Brain microvascular endothelial cell (primary cell): ENCODE results near the gene PRDM16.

ENCODE experiments used
- DNase-seq: peaks from one replicate; pipeline ENCODE4 v3.0.0-alpha.2; 2020
- H3K27ac ChIP-seq: fragments of 250-450 bp; sonication (Bioruptor Pico); 2 replicates; pipeline ENCODE4 v1.5.1; 2020; ENCODE audit warnings: mild to moderate bottlenecking, moderate library complexity
- H3K27me3 ChIP-seq: fragments of 250-450 bp; sonication (Bioruptor Pico); replicated peaks from 2 replicates; pipeline ENCODE4 v1.5.1; 2020; ENCODE audit warnings: mild to moderate bottlenecking
- H3K36me3 ChIP-seq: fragments of 250-450 bp; sonication (Bioruptor Pico); replicated peaks from 2 replicates; pipeline ENCODE4 v1.5.1; 2020; ENCODE audit warnings: mild to moderate bottlenecking
- H3K4me3 ChIP-seq: 2 replicates; pipeline ENCODE4 v1.5.1; 2011; ENCODE audit warnings: low read depth, mild to moderate bottlenecking, control low read depth, low read length, moderate library complexity
- in situ Hi-C: cut with HindIII; loops from 2 replicates; pipeline ENCODE4 v1.10.0; 2017; ENCODE audit warnings: low sequenced_read_pairs, low pct_ligation_motif_present
- TF ChIP-seq, protein P1 (sequence below): IDR thresholded peaks from 2 replicates; pipeline ENCODE4 v1.5.1; 2011; ENCODE audit warnings: low read depth, mild to moderate bottlenecking, moderate library complexity, low read length, control low read depth, inconsistent platforms; ENCODE audit errors: missing control alignments

The PRDM16 gene

DNA sequence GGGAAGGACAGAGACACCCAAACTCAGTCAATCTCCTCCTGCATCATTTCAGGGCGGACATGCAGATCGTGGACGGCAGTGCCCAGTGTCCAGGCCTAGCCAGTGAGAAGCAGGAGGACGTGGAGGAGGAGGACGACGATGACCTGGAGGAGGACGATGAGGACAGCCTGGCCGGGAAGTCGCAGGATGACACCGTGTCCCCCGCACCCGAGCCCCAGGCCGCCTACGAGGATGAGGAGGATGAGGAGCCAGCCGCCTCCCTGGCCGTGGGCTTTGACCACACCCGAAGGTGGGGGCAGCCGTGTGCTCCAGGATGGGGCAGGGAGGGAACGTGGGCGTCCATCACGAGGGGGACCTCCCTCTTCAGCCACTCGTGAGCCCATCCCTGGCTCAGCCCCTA is 361.8 kb downstream of the PRDM16 start:
- in situ Hi-C loops: no loop called here
- Histone ChIP-seq H3K36me3 (no peaks in the 10 kb centered on the region), H3K4me3 (no peak overlapping the region), H3K27me3 (no peaks in the 10 kb centered on the region), H3K27ac (no peak overlapping the region)
- DNase-seq: no peak
- TF ChIP-seq, protein P1, sequence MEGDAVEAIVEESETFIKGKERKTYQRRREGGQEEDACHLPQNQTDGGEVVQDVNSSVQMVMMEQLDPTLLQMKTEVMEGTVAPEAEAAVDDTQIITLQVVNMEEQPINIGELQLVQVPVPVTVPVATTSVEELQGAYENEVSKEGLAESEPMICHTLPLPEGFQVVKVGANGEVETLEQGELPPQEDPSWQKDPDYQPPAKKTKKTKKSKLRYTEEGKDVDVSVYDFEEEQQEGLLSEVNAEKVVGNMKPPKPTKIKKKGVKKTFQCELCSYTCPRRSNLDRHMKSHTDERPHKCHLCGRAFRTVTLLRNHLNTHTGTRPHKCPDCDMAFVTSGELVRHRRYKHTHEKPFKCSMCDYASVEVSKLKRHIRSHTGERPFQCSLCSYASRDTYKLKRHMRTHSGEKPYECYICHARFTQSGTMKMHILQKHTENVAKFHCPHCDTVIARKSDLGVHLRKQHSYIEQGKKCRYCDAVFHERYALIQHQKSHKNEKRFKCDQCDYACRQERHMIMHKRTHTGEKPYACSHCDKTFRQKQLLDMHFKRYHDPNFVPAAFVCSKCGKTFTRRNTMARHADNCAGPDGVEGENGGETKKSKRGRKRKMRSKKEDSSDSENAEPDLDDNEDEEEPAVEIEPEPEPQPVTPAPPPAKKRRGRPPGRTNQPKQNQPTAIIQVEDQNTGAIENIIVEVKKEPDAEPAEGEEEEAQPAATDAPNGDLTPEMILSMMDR: no peak

DNA sequence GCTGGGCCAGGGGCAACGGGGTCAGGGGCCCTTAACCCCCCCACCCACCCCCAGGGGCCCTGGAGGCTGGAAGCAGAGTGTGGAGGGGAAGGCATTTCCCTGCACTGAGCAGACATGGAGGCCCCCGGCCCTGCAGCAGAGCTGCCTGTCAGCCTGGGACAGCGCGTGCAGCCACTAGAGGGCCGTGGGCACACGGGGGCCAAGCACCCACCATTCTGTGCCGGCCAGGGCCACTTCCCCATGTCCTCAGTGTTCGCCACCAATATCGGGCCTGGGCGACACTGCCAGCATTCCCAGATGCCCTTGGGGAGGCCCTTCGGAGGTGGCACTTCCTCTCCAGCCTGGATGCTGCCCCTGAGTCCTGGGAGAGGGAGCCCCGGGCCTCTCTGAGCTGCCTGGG is 362.3 kb downstream of the PRDM16 start:
- TF ChIP-seq, protein P1: peak; percentile 61
- in situ Hi-C loops: no loop called here
- DNase-seq: no peak

DNA sequence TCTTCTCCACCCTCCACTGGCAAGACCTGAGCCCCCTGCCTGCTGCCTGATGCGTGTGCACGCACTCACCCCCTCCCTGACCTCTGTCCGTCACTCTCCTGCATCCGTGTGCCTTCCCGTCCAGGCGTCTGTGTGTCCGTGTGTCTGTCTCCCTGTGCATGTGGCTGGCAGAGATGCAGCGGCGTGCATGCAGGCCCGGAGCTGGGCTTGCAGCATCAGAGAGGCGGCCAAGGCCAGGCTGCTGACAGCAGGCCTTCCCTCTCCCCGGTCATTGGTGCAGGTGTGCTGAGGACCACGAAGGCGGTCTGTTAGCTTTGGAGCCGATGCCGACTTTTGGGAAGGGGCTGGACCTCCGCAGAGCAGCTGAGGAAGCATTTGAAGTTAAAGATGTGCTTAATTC is 362.7 kb downstream of the PRDM16 start:
- H3K4me3 ChIP-seq: no peak overlapping the region
- in situ Hi-C loops: no loop called here

More for the DNA sequence above, 362.3 kb downstream of the PRDM16 start:
- no peaks in the 10 kb centered on the region for H3K36me3 ChIP-seq
- no peak overlapping the region for H3K27ac ChIP-seq
- no peaks in the 10 kb centered on the region for H3K27me3 ChIP-seq
- no peak overlapping the region for H3K4me3 ChIP-seq

DNA sequence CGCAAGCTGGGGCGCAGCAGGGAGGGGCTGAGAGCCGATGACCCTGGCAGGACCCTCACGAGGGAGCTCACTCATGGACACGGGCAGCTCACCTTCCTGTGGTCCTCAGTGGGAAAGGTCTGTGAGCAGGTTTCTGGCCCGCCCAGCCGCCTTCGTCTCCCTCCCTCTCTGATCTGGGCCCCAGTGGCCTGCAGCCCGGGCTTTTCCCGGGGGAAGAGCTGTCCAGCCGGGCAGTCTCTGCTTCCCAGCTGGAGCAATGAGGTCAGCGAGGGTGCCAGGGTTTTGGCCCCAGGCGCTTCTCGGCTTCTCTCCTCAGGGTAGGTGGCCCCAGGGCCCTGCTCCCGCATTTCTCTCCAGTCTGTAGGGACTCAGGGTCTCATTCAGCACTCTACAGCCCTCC is 363.3 kb downstream of the PRDM16 start:
- in situ Hi-C loops: no loop called here
- Histone ChIP-seq H3K27me3 (no peaks in the 10 kb centered on the region), H3K4me3 (no peak overlapping the region), H3K36me3 (no peaks in the 10 kb centered on the region), H3K27ac (no peak overlapping the region)
- DNase-seq: no peak
- TF ChIP-seq, protein P1: no peak

More for the DNA sequence above, 362.7 kb downstream of the PRDM16 start:
- no peak for DNase-seq
- Histone ChIP-seq H3K36me3 (no peaks in the 10 kb centered on the region), H3K27me3 (no peaks in the 10 kb centered on the region), H3K27ac (no peak overlapping the region)
- TF ChIP-seq, protein P1: no peak

DNA sequence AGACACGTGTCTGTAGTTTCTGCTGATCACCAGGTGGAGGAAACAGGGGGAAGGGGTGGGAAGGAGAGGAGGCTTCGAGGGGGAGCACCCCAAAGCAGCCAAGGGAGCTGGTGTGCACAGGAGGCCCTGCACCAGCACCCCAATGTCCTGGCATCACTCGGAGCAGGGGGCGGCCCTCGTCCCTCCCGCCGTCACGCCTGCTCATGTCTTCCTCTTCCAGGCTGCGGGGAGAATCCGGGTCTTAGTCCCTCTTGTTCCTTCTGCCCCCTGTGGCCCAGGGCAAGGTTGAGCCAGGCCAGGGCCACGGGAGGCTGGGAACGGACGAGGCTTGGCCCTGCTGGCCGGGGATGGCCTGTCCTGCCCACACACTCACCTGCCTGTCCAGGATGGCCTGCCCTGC is 364.1 kb downstream of the PRDM16 start:
- no peak for DNase-seq
- Histone ChIP-seq H3K27ac (no peak overlapping the region), H3K4me3 (no peak overlapping the region), H3K36me3 (no peaks in the 10 kb centered on the region), H3K27me3 (no peaks in the 10 kb centered on the region)
- TF ChIP-seq, protein P1: no peak
- in situ Hi-C loops: no loop called here

DNA sequence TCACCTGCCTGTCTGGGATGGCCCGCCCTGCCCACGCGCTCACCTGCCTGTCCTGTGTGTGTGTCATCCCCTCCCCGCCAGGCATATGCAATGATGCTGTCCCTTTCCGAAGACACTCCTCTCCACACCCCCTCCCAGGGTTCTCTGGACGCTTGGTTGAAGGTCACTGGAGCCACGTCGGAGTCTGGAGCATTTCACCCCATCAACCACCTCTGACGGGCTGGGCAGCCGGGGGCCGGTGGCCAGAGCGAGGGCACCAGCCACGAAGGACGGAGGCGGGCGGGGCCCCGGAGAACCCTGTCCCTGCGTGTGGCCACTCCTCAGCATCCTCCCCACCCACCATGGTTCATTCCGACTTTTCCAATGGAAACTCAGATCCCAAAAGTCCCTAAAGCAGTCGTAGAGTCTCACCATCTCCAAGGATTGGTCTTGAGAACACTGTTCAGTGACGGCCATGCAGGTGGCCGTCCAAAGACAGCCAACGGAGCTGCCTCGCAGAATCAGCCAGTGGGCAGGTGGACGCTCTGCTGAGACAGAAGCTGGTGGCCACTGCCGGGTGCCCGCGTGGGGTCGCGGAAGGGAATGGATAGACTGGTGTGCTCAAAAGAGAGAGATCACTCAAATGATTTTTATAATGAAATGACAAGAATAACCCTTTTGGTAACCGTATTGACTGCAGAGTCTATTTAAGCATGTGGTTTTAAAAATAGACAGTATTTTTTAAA is 364.8 kb downstream of the PRDM16 start:
- Histone ChIP-seq H3K4me3 (no peak overlapping the region), H3K36me3 (no peaks in the 10 kb centered on the region), H3K27me3 (no peaks in the 10 kb centered on the region), H3K27ac (no peak overlapping the region)
- no peak for DNase-seq
- TF ChIP-seq, protein P1: no peak
- in situ Hi-C loops: no loop called here
